DND-41 (cell line): Measurements from ENCODE around the gene DPY19L1.

Experiments used
- EZH2 ChIP-seq: IDR thresholded peaks from 3 replicates; pipeline ENCODE4 v1.6.1; 2012; ENCODE audit warnings: borderline replicate concordance, low read depth, mild to moderate bottlenecking, moderate library complexity, low read length, inconsistent platforms; ENCODE audit not compliant: severe bottlenecking
- TF ChIP-seq, protein P1 (sequence below): IDR thresholded peaks from 2 replicates; pipeline ENCODE4 v1.5.1; 2012; ENCODE audit warnings: borderline replicate concordance, low read length, moderate library complexity, mild to moderate bottlenecking; ENCODE audit not compliant: poor library complexity, severe bottlenecking; ENCODE audit errors: extremely low read depth

DNA sequence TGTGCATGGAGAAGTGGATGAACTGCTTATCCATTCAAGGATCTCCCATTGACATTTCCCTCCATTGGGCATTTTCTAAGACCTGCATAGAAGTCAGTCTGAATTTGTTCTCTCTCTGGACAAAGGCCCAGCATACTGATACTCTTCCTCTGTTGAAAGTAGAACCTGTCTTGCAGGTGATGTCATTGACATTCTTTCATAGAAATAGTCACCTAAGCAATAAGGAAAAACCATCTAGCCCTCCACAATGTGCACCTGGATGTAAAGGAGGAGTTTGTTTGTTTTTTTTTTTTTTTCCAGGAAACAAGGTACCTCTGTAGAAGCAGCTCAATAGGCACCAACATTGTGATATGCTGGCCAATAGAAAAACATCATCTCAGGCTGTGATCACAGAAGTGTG, 150.4 kb downstream of the DPY19L1 start:
- TF ChIP-seq, protein P1, sequence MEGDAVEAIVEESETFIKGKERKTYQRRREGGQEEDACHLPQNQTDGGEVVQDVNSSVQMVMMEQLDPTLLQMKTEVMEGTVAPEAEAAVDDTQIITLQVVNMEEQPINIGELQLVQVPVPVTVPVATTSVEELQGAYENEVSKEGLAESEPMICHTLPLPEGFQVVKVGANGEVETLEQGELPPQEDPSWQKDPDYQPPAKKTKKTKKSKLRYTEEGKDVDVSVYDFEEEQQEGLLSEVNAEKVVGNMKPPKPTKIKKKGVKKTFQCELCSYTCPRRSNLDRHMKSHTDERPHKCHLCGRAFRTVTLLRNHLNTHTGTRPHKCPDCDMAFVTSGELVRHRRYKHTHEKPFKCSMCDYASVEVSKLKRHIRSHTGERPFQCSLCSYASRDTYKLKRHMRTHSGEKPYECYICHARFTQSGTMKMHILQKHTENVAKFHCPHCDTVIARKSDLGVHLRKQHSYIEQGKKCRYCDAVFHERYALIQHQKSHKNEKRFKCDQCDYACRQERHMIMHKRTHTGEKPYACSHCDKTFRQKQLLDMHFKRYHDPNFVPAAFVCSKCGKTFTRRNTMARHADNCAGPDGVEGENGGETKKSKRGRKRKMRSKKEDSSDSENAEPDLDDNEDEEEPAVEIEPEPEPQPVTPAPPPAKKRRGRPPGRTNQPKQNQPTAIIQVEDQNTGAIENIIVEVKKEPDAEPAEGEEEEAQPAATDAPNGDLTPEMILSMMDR: no peak
- TF ChIP-seq EZH2: no peak
